ENCODE results near the gene ROBO1. TPM values are rescaled to one million over a fixed set of nuclear protein-coding genes. Genes with fewer than 3 reads are reported as not detected.

The ROBO1 gene
- polyA plus RNA-seq, 1 donor, result 16.2 TPM

- Histone ChIP-seq H3K4me1 (ENCODE audit: control insufficient read depth, insufficient read depth, low read length) (no peaks in the 10 kb centered on the region), H3K9me3 (ENCODE audit: control insufficient read depth, low read depth, low read length) (no peaks in the 10 kb centered on the region), H3K27me3 (ENCODE audit: control insufficient read depth, insufficient read depth, low read length) (no peaks in the 10 kb centered on the region), H3K36me3 (ENCODE audit: control insufficient read depth, insufficient read depth, low read length) (no peaks in the 10 kb centered on the region), H3K27ac (ENCODE audit: low read length) (no peak overlapping the region), H3K4me3 (ENCODE audit: low read length) (no peak overlapping the region)
- WGBS (ENCODE audit: insufficient coverage, low lambda C conversion rate), result no CpG with 5 or more reads among the region's 3 CpGs
- no peak for DNase-seq
Measured at GRCh38 chr3:78588906-78589621, 1178.7 kb downstream of the ROBO1 start.

GRCh38 chr3:78580681-78581080 lies 1187.1 kb downstream of the ROBO1 start:
- H3K27me3 ChIP-seq (ENCODE audit: control insufficient read depth, insufficient read depth, low read length), result no peaks in the 10 kb centered on the region
- H3K9me3 ChIP-seq (ENCODE audit: control insufficient read depth, low read depth, low read length), result no peaks in the 10 kb centered on the region
- H3K4me1 ChIP-seq (ENCODE audit: control insufficient read depth, insufficient read depth, low read length), result no peaks in the 10 kb centered on the region
- no peak for DNase-seq
- H3K4me3 ChIP-seq (ENCODE audit: low read length), result no peak overlapping the region
- H3K27ac ChIP-seq (ENCODE audit: low read length), result no peak overlapping the region
- no CpG with 5 or more reads among the region's 2 CpGs for WGBS (ENCODE audit: insufficient coverage, low lambda C conversion rate)
- H3K36me3 ChIP-seq (ENCODE audit: control insufficient read depth, insufficient read depth, low read length), result no peaks in the 10 kb centered on the region

GRCh38 chr3:78571486-78571885 lies 1196.3 kb downstream of the ROBO1 start:
- DNase-seq, result no peak
- H3K4me1 ChIP-seq (ENCODE audit: control insufficient read depth, insufficient read depth, low read length), result no peaks in the 10 kb centered on the region
- H3K27ac ChIP-seq (ENCODE audit: low read length), result no peak overlapping the region
- H3K4me3 ChIP-seq (ENCODE audit: low read length), result no peak overlapping the region
- H3K36me3 ChIP-seq (ENCODE audit: control insufficient read depth, insufficient read depth, low read length), result no peaks in the 10 kb centered on the region
- WGBS (ENCODE audit: insufficient coverage, low lambda C conversion rate), result 88% methylated on average over 1 of the region's 1 CpG
- no peaks in the 10 kb centered on the region for H3K9me3 ChIP-seq (ENCODE audit: control insufficient read depth, low read depth, low read length)
- H3K27me3 ChIP-seq (ENCODE audit: control insufficient read depth, insufficient read depth, low read length), result no peaks in the 10 kb centered on the region

- H3K9me3 ChIP-seq (ENCODE audit: control insufficient read depth, low read depth, low read length), result no peaks in the 10 kb centered on the region
- H3K36me3 ChIP-seq (ENCODE audit: control insufficient read depth, insufficient read depth, low read length), result no peaks in the 10 kb centered on the region
- DNase-seq, result no peak
- H3K4me3 ChIP-seq (ENCODE audit: low read length), result no peak overlapping the region
- no peak overlapping the region for H3K27ac ChIP-seq (ENCODE audit: low read length)
- no peaks in the 10 kb centered on the region for H3K27me3 ChIP-seq (ENCODE audit: control insufficient read depth, insufficient read depth, low read length)
- no peaks in the 10 kb centered on the region for H3K4me1 ChIP-seq (ENCODE audit: control insufficient read depth, insufficient read depth, low read length)
- WGBS (ENCODE audit: insufficient coverage, low lambda C conversion rate), result no CpG with 5 or more reads among the region's 10 CpGs
Measured at GRCh38 chr3:78570496-78570895, 1197.3 kb downstream of the ROBO1 start.

GRCh38 chr3:78569804-78570203 lies 1198.0 kb downstream of the ROBO1 start:
- H3K9me3 ChIP-seq (ENCODE audit: control insufficient read depth, low read depth, low read length), result no peaks in the 10 kb centered on the region

GRCh38 chr3:78565712-78566111 lies 1202.1 kb downstream of the ROBO1 start:
- Histone ChIP-seq H3K4me3 (ENCODE audit: low read length) (no peak overlapping the region), H3K4me1 (ENCODE audit: control insufficient read depth, insufficient read depth, low read length) (no peaks in the 10 kb centered on the region), H3K27ac (ENCODE audit: low read length) (no peak overlapping the region), H3K9me3 (ENCODE audit: control insufficient read depth, low read depth, low read length) (no peaks in the 10 kb centered on the region), H3K27me3 (ENCODE audit: control insufficient read depth, insufficient read depth, low read length) (no peaks in the 10 kb centered on the region), H3K36me3 (ENCODE audit: control insufficient read depth, insufficient read depth, low read length) (no peaks in the 10 kb centered on the region)
- no peak for DNase-seq
- 100% methylated on average over 1 of the region's 1 CpG for WGBS (ENCODE audit: insufficient coverage, low lambda C conversion rate)

More at GRCh38 chr3:78569804-78570203, 1198.0 kb downstream of the ROBO1 start:
- 40% methylated on average over 1 of the region's 6 CpGs for WGBS (ENCODE audit: insufficient coverage, low lambda C conversion rate)
- Histone ChIP-seq H3K4me3 (ENCODE audit: low read length) (no peak overlapping the region), H3K4me1 (ENCODE audit: control insufficient read depth, insufficient read depth, low read length) (no peaks in the 10 kb centered on the region), H3K27me3 (ENCODE audit: control insufficient read depth, insufficient read depth, low read length) (no peaks in the 10 kb centered on the region), H3K27ac (ENCODE audit: low read length) (no peak overlapping the region), H3K36me3 (ENCODE audit: control insufficient read depth, insufficient read depth, low read length) (no peaks in the 10 kb centered on the region)
- no peak for DNase-seq

- H3K4me1 ChIP-seq (ENCODE audit: control insufficient read depth, insufficient read depth, low read length), result no peaks in the 10 kb centered on the region
- H3K27me3 ChIP-seq (ENCODE audit: control insufficient read depth, insufficient read depth, low read length), result no peaks in the 10 kb centered on the region
- no peak for DNase-seq
- H3K4me3 ChIP-seq (ENCODE audit: low read length), result no peak overlapping the region
- whole genome bisulfite sequencing (ENCODE audit: insufficient coverage, low lambda C conversion rate), result 88% methylated on average over 1 of the region's 1 CpG
- H3K27ac ChIP-seq (ENCODE audit: low read length), result no peak overlapping the region
- H3K9me3 ChIP-seq (ENCODE audit: control insufficient read depth, low read depth, low read length), result no peaks in the 10 kb centered on the region
- H3K36me3 ChIP-seq (ENCODE audit: control insufficient read depth, insufficient read depth, low read length), result no peaks in the 10 kb centered on the region
Measured at GRCh38 chr3:78562328-78562727, 1205.5 kb downstream of the ROBO1 start.
